Neuronal stem cell (in vitro differentiated cells): ENCODE measurements around the gene TEX12.

Experiments used
- DNase-seq: peaks from one replicate; pipeline ENCODE4 v3.0.0-alpha.2; 2013; ENCODE audit warnings: low spot score
- H2AFZ ChIP-seq: one replicate; pipeline ENCODE4 v1.6.1; 2013; ENCODE audit warnings: mild to moderate bottlenecking, low read length, inconsistent platforms
- H2AK5ac ChIP-seq: 2 replicates; pipeline ENCODE4 v1.6.1; 2013; ENCODE audit warnings: low read depth, mild to moderate bottlenecking, inconsistent platforms, low read length, moderate library complexity, mixed read lengths
- H2BK120ac ChIP-seq: 2 replicates; pipeline ENCODE4 v1.6.1; 2013; ENCODE audit warnings: low read depth, mild to moderate bottlenecking, inconsistent platforms, low read length, moderate library complexity, mixed read lengths
- H2BK12ac ChIP-seq: one replicate; pipeline ENCODE4 v1.6.1; 2013; ENCODE audit warnings: low read length, inconsistent platforms
- H2BK15ac ChIP-seq: 2 replicates; pipeline ENCODE4 v1.6.1; 2013; ENCODE audit warnings: mild to moderate bottlenecking, low read length, inconsistent platforms, mixed read lengths
- H2BK5ac ChIP-seq: one replicate; pipeline ENCODE4 v1.6.1; 2013; ENCODE audit warnings: inconsistent platforms, mild to moderate bottlenecking, low read length, moderate library complexity
- H3K14ac ChIP-seq: one replicate; pipeline ENCODE4 v1.6.1; 2013; ENCODE audit warnings: low read length, inconsistent platforms
- H3K18ac ChIP-seq: 2 replicates; pipeline ENCODE4 v1.6.1; 2013; ENCODE audit warnings: low read length, inconsistent platforms
- H3K23ac ChIP-seq: 2 replicates; pipeline ENCODE4 v1.6.1; 2013; ENCODE audit warnings: low read depth, mild to moderate bottlenecking, mixed read lengths, low read length, inconsistent platforms; ENCODE audit not compliant: poor library complexity
- H3K27ac ChIP-seq: replicated peaks from 3 replicates; pipeline ENCODE4 v1.5.1; 2013; ENCODE audit warnings: low read length, inconsistent platforms
- H3K27me3 ChIP-seq, 3 experiments: 2 replicates each; pipeline ENCODE4 v1.6.1; 2013; ENCODE audit warnings: low read length in 3 of 3, mild to moderate bottlenecking in 2 of 3, inconsistent platforms in 1 of 3, low read depth in 1 of 3, mixed read lengths in 1 of 3, moderate library complexity in 1 of 3; ENCODE audit not compliant: control insufficient read depth in 3 of 3, insufficient read depth in 3 of 3
- H3K36me3 ChIP-seq, 2 donors: replicated peaks in 1 of 2; 2 replicates each; pipeline ENCODE4 v1.6.1; 2013; ENCODE audit warnings: low read length in 2 of 2; ENCODE audit not compliant: control insufficient read depth in 2 of 2, insufficient read depth in 2 of 2
- H3K4ac ChIP-seq: 2 replicates; pipeline ENCODE4 v1.6.1; 2013; ENCODE audit warnings: inconsistent platforms, mild to moderate bottlenecking, low read length, moderate library complexity
- H3K4me1 ChIP-seq, 2 donors: 1 replicate in 1 of 2; 2 replicates in 1 of 2; pipeline ENCODE4 v1.6.1; 2013; ENCODE audit warnings: low read length in 2 of 2, low read depth in 1 of 2; ENCODE audit not compliant: control insufficient read depth in 2 of 2, insufficient read depth in 1 of 2
- H3K4me2 ChIP-seq: one replicate; pipeline ENCODE4 v1.6.1; 2013; ENCODE audit warnings: mild to moderate bottlenecking, low read length, inconsistent platforms; ENCODE audit not compliant: insufficient read depth, poor library complexity, severe bottlenecking
- H3K4me3 ChIP-seq, 2 donors: 2 replicates each; pipeline ENCODE4 v1.5.1; 2013; ENCODE audit warnings: low read length in 2 of 2, mild to moderate bottlenecking in 2 of 2, inconsistent platforms in 1 of 2, moderate library complexity in 1 of 2
- H3K79me1 ChIP-seq: one replicate; pipeline ENCODE4 v1.6.1; 2013; ENCODE audit warnings: low read depth, mild to moderate bottlenecking, inconsistent platforms, low read length, moderate library complexity
- H3K9ac ChIP-seq: one replicate; pipeline ENCODE4 v1.6.1; 2013; ENCODE audit warnings: mild to moderate bottlenecking, low read depth, low read length, inconsistent platforms; ENCODE audit not compliant: poor library complexity
- H3K9me3 ChIP-seq, 2 donors: replicated peaks in 1 of 2; 2 replicates each; pipeline versions ENCODE3 to v1.6.1; 2013; ENCODE audit warnings: low read length in 2 of 2, mild to moderate bottlenecking in 2 of 2, inconsistent platforms in 1 of 2, low read depth in 1 of 2, mixed read lengths in 1 of 2, moderate library complexity in 1 of 2; ENCODE audit not compliant: control insufficient read depth in 2 of 2, insufficient read depth in 1 of 2
- H4K8ac ChIP-seq: one replicate; pipeline ENCODE4 v1.6.1; 2013; ENCODE audit warnings: low read depth, mild to moderate bottlenecking, inconsistent platforms, low read length, moderate library complexity
- H4K91ac ChIP-seq: one replicate; pipeline ENCODE4 v1.6.1; 2013; ENCODE audit warnings: low read length, low read depth, mild to moderate bottlenecking, inconsistent platforms; ENCODE audit not compliant: poor library complexity
- WGBS, 2 donors: extraction: QIAGEN DNeasy Blood & Tissue Kit; methylation state at CpG; one replicate each; pipeline ENCODE4 v1.1.7; 2013; ENCODE audit warnings: missing lambda C conversion rate in 2 of 2, mixed read lengths in 1 of 2; ENCODE audit not compliant: insufficient read length in 2 of 2, insufficient replicate concordance in 1 of 2; ENCODE audit errors: extremely low coverage in 2 of 2; 5-methylcytosine and 5-hydroxymethylcytosine counted together

TEX12 gene

DNA sequence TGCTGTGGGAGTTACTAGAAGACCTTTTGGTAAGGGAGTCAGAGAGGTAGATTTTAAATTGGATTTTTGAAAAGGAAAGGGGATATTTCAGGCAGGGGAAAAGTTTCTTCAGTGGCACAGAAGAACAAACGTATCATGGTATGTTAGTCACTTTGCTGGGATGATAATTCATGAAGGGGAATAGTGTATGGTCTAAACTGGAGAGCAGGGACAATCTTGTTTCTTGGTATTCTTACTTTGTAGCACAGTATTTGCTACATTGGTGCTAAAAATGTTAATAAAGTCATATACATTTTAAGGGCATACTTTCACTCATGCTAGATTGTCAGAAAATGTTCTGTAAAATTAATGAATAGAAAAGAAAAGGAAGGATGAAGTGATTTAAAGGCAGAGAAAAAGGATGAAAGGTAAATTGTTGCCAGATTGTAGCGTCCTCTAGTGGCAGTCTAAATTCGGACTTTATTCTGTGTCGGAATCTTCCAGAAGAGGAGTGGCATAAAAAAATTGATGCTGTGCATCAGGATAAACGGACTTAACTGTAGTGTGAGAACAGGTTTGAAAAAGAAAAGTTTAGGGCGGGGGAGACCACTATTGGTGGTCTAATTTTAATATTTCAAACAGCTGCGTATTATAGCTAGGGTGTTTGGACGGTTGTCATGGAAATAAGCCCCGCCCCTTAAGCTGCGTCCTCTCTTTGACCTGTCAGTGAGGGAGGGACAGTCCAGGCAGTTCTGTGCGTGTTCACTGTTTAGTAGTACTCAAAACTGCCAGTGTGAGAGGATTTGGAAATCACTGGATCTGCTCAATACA lies 7.8 kb downstream of the TEX12 start, which contains the start of gene BCO2:
Gene BCO2 (plus strand): TSS at position 724 of the 810 bp plus-strand sequence. CDS start 90 bp downstream, outside the sequence.
- Histone ChIP-seq H2AK5ac (no peak within 1 kb of the TSS), H4K8ac (no peak within 1 kb of the TSS), H3K23ac (no peak within 1 kb of the TSS), H2AFZ (peak within 1 kb of the TSS; percentile 66), H3K36me3 (no peaks in the 10 kb centered on the region), H2BK15ac (no peak within 1 kb of the TSS), H3K27me3 (peaks cover 0 to 9% (median 0%) of the 10 kb centered on the region in 3 experiments), H3K79me1 (no peaks in the 10 kb centered on the region), H3K4me1 (peaks cover 3 to 4% of the 10 kb centered on the region in 2 donors), H3K27ac (no peak within 1 kb of the TSS), H2BK12ac (no peak within 1 kb of the TSS), H2BK120ac (no peak within 1 kb of the TSS), H3K9ac (no peak within 1 kb of the TSS), H3K9me3 (no peaks in the 10 kb centered on the region), H3K18ac (no peak within 1 kb of the TSS), H4K91ac (no peak within 1 kb of the TSS), H2BK5ac (no peak within 1 kb of the TSS), H3K4ac (no peak within 1 kb of the TSS), H3K4me2 (peak within 1 kb of the TSS; percentile 61), H3K4me3 (peak within 1 kb of the TSS in 1 of 2 donors; percentile 26), H3K14ac (no peak within 1 kb of the TSS)
- peak; percentile 81 for DNase-seq
- no CpG with 5 or more reads among the region's 11 CpGs for WGBS, 2 donors

DNA sequence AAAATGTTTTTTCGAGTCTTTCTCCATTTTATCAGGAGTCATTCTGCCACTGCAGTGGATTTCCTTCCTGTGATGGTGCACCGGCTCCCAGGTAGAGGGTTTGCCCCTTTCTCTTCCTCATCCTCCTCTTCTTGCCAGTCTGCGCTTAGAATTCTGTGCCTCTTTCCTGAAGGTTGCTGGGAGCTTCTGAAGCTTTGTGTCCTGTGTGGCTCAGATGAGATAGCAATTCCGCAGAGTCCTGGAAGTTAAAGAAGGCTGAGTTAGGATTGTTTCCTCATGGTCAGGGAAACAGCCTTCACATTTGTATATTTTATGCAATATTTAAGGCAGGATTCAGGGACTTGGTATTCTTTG lies 8.4 kb downstream of the TEX12 start:
- no CpG with 5 or more reads among the region's 4 CpGs for WGBS, 2 donors
- Histone ChIP-seq H3K4me1 (peaks cover 3 to 4% of the 10 kb centered on the region in 2 donors), H3K9ac (no peak overlapping the region), H2AK5ac (no peak overlapping the region), H3K9me3 (no peaks in the 10 kb centered on the region), H4K8ac (no peak overlapping the region), H3K4me3 (peak overlapping the region in 1 of 2 donors; percentile 26), H2BK12ac (no peak overlapping the region), H3K23ac (no peak overlapping the region), H3K14ac (no peak overlapping the region), H3K18ac (no peak overlapping the region), H3K36me3 (no peaks in the 10 kb centered on the region), H3K27me3 (peaks cover 0 to 9% (median 0%) of the 10 kb centered on the region in 3 experiments), H3K4ac (no peak overlapping the region), H3K4me2 (peak overlapping the region; percentile 61), H3K79me1 (no peaks in the 10 kb centered on the region), H2AFZ (peak overlapping the region; percentile 66), H2BK120ac (no peak overlapping the region), H3K27ac (no peak overlapping the region), H4K91ac (no peak overlapping the region), H2BK5ac (no peak overlapping the region), H2BK15ac (no peak overlapping the region)
- no peak for DNase-seq

DNA sequence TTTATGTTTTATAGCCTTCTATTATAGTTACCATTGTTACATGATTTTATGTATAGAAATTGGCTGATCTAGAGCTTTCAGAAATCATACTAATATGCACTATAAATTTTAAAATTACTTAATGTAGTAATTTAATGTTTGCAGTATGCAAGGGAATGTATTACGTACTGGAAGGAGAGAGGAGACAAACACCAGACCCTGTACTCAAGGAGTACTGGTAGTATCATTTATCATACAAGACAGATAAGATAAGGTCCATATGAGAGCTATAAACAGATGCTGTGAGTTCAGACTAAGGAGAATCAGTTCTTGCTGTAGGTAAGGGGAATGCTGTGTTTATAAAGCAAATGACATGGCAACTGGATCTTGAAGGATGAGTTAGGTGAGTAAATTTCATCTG lies 8.9 kb downstream of the TEX12 start:
- H3K79me1 ChIP-seq, result no peaks in the 10 kb centered on the region
- no peak overlapping the region for H2BK5ac ChIP-seq
- no peak overlapping the region for H2BK12ac ChIP-seq
- no CpG with 5 or more reads among the region's 1 CpG for WGBS, 2 donors
- H2AK5ac ChIP-seq, result no peak overlapping the region
- H3K36me3 ChIP-seq, result no peaks in the 10 kb centered on the region
- H3K4me3 ChIP-seq, result no peak overlapping the region
- H2BK15ac ChIP-seq, result no peak overlapping the region
- H3K14ac ChIP-seq, result no peak overlapping the region
- H3K23ac ChIP-seq, result no peak overlapping the region
- H2AFZ ChIP-seq, result no peak overlapping the region
- H3K4me1 ChIP-seq, result peaks cover 3 to 4% of the 10 kb centered on the region in 2 donors
- DNase-seq, result no peak
- H4K8ac ChIP-seq, result no peak overlapping the region
- no peak overlapping the region for H3K18ac ChIP-seq
- H3K4ac ChIP-seq, result no peak overlapping the region
- H3K4me2 ChIP-seq, result no peak overlapping the region
- no peak overlapping the region for H2BK120ac ChIP-seq
- peaks cover 0 to 9% (median 0%) of the 10 kb centered on the region in 3 experiments for H3K27me3 ChIP-seq
- no peak overlapping the region for H3K27ac ChIP-seq
- H4K91ac ChIP-seq, result no peak overlapping the region
- no peaks in the 10 kb centered on the region for H3K9me3 ChIP-seq
- H3K9ac ChIP-seq, result no peak overlapping the region

DNA sequence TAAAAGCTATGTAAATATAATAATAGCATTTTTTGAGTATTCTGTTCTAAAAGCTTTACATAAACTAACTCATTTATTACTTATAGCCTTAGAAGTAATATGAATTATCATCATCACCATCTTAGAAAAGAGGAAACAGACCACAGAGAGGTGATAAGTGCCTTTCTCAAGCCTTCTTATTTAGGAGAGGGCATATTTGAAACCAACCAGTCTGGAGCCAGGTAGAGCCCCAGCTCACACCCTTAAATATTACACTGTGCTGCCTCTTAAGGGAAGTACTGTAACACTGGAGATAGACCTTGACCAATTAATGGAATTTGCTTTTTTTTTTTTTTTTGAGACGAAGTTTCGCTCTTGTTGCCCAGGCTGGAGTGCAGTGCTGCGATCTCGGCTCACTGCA lies 10.4 kb downstream of the TEX12 start:
- no peak overlapping the region for H2BK120ac ChIP-seq
- H3K14ac ChIP-seq, result no peak overlapping the region
- H3K23ac ChIP-seq, result no peak overlapping the region
- peaks cover 0 to 9% (median 0%) of the 10 kb centered on the region in 3 experiments for H3K27me3 ChIP-seq
- no peak overlapping the region for H4K8ac ChIP-seq
- no peak overlapping the region for H3K9ac ChIP-seq
- H3K18ac ChIP-seq, result no peak overlapping the region
- H3K4ac ChIP-seq, result no peak overlapping the region
- H2AK5ac ChIP-seq, result no peak overlapping the region
- no peak overlapping the region for H3K27ac ChIP-seq
- peaks cover 3 to 4% of the 10 kb centered on the region in 2 donors for H3K4me1 ChIP-seq
- no peak overlapping the region for H3K4me3 ChIP-seq
- no peaks in the 10 kb centered on the region for H3K9me3 ChIP-seq
- H3K4me2 ChIP-seq, result no peak overlapping the region
- no peak for DNase-seq
- H4K91ac ChIP-seq, result no peak overlapping the region
- no CpG with 5 or more reads among the region's 4 CpGs for WGBS, 2 donors
- no peaks in the 10 kb centered on the region for H3K79me1 ChIP-seq
- H2BK15ac ChIP-seq, result no peak overlapping the region
- H2BK5ac ChIP-seq, result no peak overlapping the region
- H3K36me3 ChIP-seq, result no peaks in the 10 kb centered on the region
- H2BK12ac ChIP-seq, result no peak overlapping the region
- no peak overlapping the region for H2AFZ ChIP-seq
